WTC11 (cell line): ENCODE results near the gene ARHGEF10L. TPM values are rescaled to one million over a fixed set of nuclear protein-coding genes. Genes with fewer than 3 reads are reported as not detected.
A peak's percentile ranks its signal among the peaks of the same experiment; 100 is the strongest.

ENCODE experiments used
- ATAC-seq: fragments of 200-7000 bp; cut with Tn5 transposase; 2 replicates; pipeline ENCODE4 v1.10.0; 2021; ENCODE audit warnings: mild to moderate bottlenecking, moderate library complexity
- CTCF ChIA-PET: fragments of 300-600 bp; sonication (Branson Sonifier 250); formaldehyde crosslinking; loops from one replicate; lab custom pipeline; 2021; ENCODE audit warnings: antibody characterized with exemption; lab: Charles Lee
- POLR2A ChIA-PET: fragments of 350-600 bp; sonication (Branson Sonifier 250); formaldehyde crosslinking; loops from one replicate; lab custom pipeline; 2021; ENCODE audit warnings: antibody characterized with exemption; lab: Charles Lee
- DNase-seq: peaks from one replicate; pipeline ENCODE4 v3.0.0; 2021; ENCODE audit warnings: low spot score
- H3K27ac Mint-ChIP-seq: 2 replicates; pipeline ENCODE4 v1.8.0; 2021; ENCODE audit warnings: mixed read lengths
- H3K27me3 Mint-ChIP-seq: 2 replicates; pipeline ENCODE4 v1.8.0; 2021; ENCODE audit warnings: low read depth, mild to moderate bottlenecking, moderate library complexity, mixed read lengths
- H3K36me3 Mint-ChIP-seq: 2 replicates; pipeline ENCODE4 v1.8.0; 2021; ENCODE audit warnings: mixed read lengths
- H3K4me1 Mint-ChIP-seq: 2 replicates; pipeline ENCODE4 v1.8.0; 2022; ENCODE audit warnings: mixed read lengths
- H3K4me3 Mint-ChIP-seq: 2 replicates; pipeline ENCODE4 v1.8.0; 2021; ENCODE audit warnings: mild to moderate bottlenecking, moderate library complexity, mixed read lengths
- H3K9me3 Mint-ChIP-seq: 2 replicates; pipeline ENCODE4 v1.8.0; 2021; ENCODE audit warnings: mixed read lengths
- ATF1 ChIP-seq: sonication (generic); formaldehyde crosslinking; IDR thresholded peaks from 2 replicates; pipeline ENCODE4 v1.8.1; 2023; ENCODE audit warnings: mild to moderate bottlenecking, moderate library complexity, missing genetic modification reagents
- CDX4 ChIP-seq: fragments of 250-450 bp; sonication (Bioruptor Pico); IDR thresholded peaks from 2 replicates; pipeline ENCODE4 v1.9.0; 2021; ENCODE audit warnings: moderate library complexity, mild to moderate bottlenecking, inconsistent platforms, borderline replicate concordance
- CTCF ChIP-seq: fragments of 200-600 bp; IDR thresholded peaks from 2 replicates; pipeline ENCODE4 v1.8.0; 2022; ENCODE audit warnings: antibody characterized with exemption
- ESRRA ChIP-seq: sonication (generic); formaldehyde crosslinking; IDR thresholded peaks from 2 replicates; pipeline ENCODE4 v1.8.1; 2022; ENCODE audit warnings: mild to moderate bottlenecking, missing genetic modification reagents, borderline replicate concordance
- GRHL2 ChIP-seq: fragments of 250-450 bp; sonication (Bioruptor Pico); IDR thresholded peaks from 2 replicates; pipeline ENCODE4 v1.8.0; 2022; ENCODE audit warnings: mild to moderate bottlenecking, moderate library complexity; ENCODE audit not compliant: insufficient replicate concordance, severe bottlenecking
- GTF2I ChIP-seq: fragments of 250-450 bp; sonication (Bioruptor Pico); conservative IDR thresholded peaks from 2 replicates; pipeline ENCODE4 v1.4.0; 2021; ENCODE audit warnings: mild to moderate bottlenecking
- HMGA2 ChIP-seq: fragments of 250-450 bp; sonication (Bioruptor Pico); IDR thresholded peaks from 2 replicates; pipeline ENCODE4 v1.4.0; 2021; ENCODE audit warnings: mild to moderate bottlenecking, moderate library complexity
- IRF1 ChIP-seq: sonication (generic); formaldehyde crosslinking; IDR thresholded peaks from 2 replicates; pipeline ENCODE4 v1.8.0; 2023; ENCODE audit warnings: missing genetic modification reagents
- JAZF1 ChIP-seq: fragments of 250-450 bp; sonication (Bioruptor Pico); IDR thresholded peaks from 2 replicates; pipeline ENCODE4 v1.9.0; 2021; ENCODE audit warnings: moderate library complexity, mild to moderate bottlenecking, inconsistent platforms
- JUN ChIP-seq: sonication (generic); formaldehyde crosslinking; IDR thresholded peaks from 2 replicates; pipeline ENCODE4 v1.8.0; 2023; ENCODE audit warnings: mild to moderate bottlenecking, missing genetic modification reagents
- MAX ChIP-seq: sonication (generic); formaldehyde crosslinking; IDR thresholded peaks from 2 replicates; pipeline ENCODE4 v1.8.0; 2022; ENCODE audit warnings: mild to moderate bottlenecking, missing genetic modification reagents
- NFE2L1 ChIP-seq: sonication (generic); formaldehyde crosslinking; IDR thresholded peaks from 2 replicates; pipeline ENCODE4 v1.8.1; 2023; ENCODE audit warnings: missing genetic modification reagents
- PRDM15 ChIP-seq: sonication (generic); formaldehyde crosslinking; IDR thresholded peaks from 2 replicates; pipeline ENCODE4 v1.8.0; 2022; ENCODE audit warnings: missing genetic modification reagents
- PREB ChIP-seq: sonication (generic); formaldehyde crosslinking; IDR thresholded peaks from 2 replicates; pipeline ENCODE4 v1.8.1; 2022; ENCODE audit warnings: mild to moderate bottlenecking, missing genetic modification reagents, moderate library complexity, borderline replicate concordance
- SMAD3 ChIP-seq: sonication (generic); formaldehyde crosslinking; IDR thresholded peaks from 2 replicates; pipeline ENCODE4 v1.8.0; 2022; ENCODE audit warnings: missing genetic modification reagents, mild to moderate bottlenecking, borderline replicate concordance
- TCF7 ChIP-seq: sonication (generic); formaldehyde crosslinking; IDR thresholded peaks from 2 replicates; pipeline ENCODE4 v1.8.0; 2022; ENCODE audit warnings: mild to moderate bottlenecking, low read depth, missing genetic modification reagents, moderate library complexity
- TEAD1 ChIP-seq: sonication (generic); formaldehyde crosslinking; IDR thresholded peaks from 2 replicates; pipeline ENCODE4 v1.8.0; 2022; ENCODE audit warnings: mild to moderate bottlenecking, missing genetic modification reagents
- TP53 ChIP-seq: sonication (generic); formaldehyde crosslinking; IDR thresholded peaks from 2 replicates; pipeline ENCODE4 v1.8.1; 2023; ENCODE audit warnings: mild to moderate bottlenecking, missing genetic modification reagents
- ZBTB43 ChIP-seq: sonication (generic); formaldehyde crosslinking; IDR thresholded peaks from 2 replicates; pipeline ENCODE4 v1.8.1; 2023; ENCODE audit warnings: mild to moderate bottlenecking, missing genetic modification reagents
- ZNF281 ChIP-seq: sonication (generic); formaldehyde crosslinking; IDR thresholded peaks from 2 replicates; pipeline ENCODE4 v1.8.0; 2023; ENCODE audit warnings: mild to moderate bottlenecking, missing genetic modification reagents
- total RNA-seq: library from RNA; stranded (reverse); gene quantifications from 3 replicates; pipeline ENCODE4 v1.2.3, GENCODE V29; 2021

ARHGEF10L gene
- total RNA-seq, 1 experiment from 2014 or later, result 34.4 TPM

GRCh38 chr1:17629460-17629859 is 90.0 kb downstream of the ARHGEF10L start (continued):
- TF ChIP-seq CDX4 (CRISPR knock-in tag) (no peak), MAX (CRISPR knock-in tag) (peak; percentile 79), TP53 (CRISPR knock-in tag) (no peak), GRHL2 (no peak), ZNF281 (no peak), TCF7 (CRISPR knock-in tag) (no peak)

- CTCF ChIA-PET, result no interaction called here
- no peak for DNase-seq
- Mint-ChIP-seq H3K4me1 (peaks cover 9% of the 10 kb centered on the region; the same call in 1 of the 2 replicates), H3K4me3 (no peak overlapping the region)
- POLR2A ChIA-PET, result no interaction called here
- TF ChIP-seq GTF2I (CRISPR knock-in tag) (no peak), SMAD3 (CRISPR knock-in tag) (no peak), MAX (CRISPR knock-in tag) (no peak), NFE2L1 (no peak), CTCF (no peak), CDX4 (CRISPR knock-in tag) (no peak), HMGA2 (CRISPR knock-in tag) (no peak), ZBTB43 (CRISPR knock-in tag) (no peak), ATF1 (CRISPR knock-in tag) (no peak), TEAD1 (CRISPR knock-in tag) (no peak), IRF1 (no peak), ESRRA (CRISPR knock-in tag) (no peak), PREB (CRISPR knock-in tag) (no peak), JAZF1 (CRISPR knock-in tag) (no peak), PRDM15 (no peak), JUN (CRISPR knock-in tag) (no peak)
- TF ChIP-seq, all 79 proteins: peak for 0
- peaks cover 20% of the 10 kb centered on the region for H3K36me3 Mint-ChIP-seq
- no peaks in the 10 kb centered on the region for H3K27me3 Mint-ChIP-seq
- no peak for ATAC-seq
- peak overlapping the region; percentile 87 for H3K27ac Mint-ChIP-seq
- H3K9me3 Mint-ChIP-seq, result no peaks in the 10 kb centered on the region
Measured at GRCh38 chr1:17630048-17630830, 90.7 kb downstream of the ARHGEF10L start.
